NCI-H2081 treated with DMSO at 0.1 percent for 48 hours (cell line): ENCODE results near the gene ISLR2.

Source experiments
- DNase-seq: peaks from one replicate; lab custom pipeline; 2025; lab: John Stamatoyannopoulos, UW

The ISLR2 gene

GRCh38 chr15:74178326-74179100 lies 48.1 kb downstream of the ISLR2 start:
- no peak for DNase-seq

DNA sequence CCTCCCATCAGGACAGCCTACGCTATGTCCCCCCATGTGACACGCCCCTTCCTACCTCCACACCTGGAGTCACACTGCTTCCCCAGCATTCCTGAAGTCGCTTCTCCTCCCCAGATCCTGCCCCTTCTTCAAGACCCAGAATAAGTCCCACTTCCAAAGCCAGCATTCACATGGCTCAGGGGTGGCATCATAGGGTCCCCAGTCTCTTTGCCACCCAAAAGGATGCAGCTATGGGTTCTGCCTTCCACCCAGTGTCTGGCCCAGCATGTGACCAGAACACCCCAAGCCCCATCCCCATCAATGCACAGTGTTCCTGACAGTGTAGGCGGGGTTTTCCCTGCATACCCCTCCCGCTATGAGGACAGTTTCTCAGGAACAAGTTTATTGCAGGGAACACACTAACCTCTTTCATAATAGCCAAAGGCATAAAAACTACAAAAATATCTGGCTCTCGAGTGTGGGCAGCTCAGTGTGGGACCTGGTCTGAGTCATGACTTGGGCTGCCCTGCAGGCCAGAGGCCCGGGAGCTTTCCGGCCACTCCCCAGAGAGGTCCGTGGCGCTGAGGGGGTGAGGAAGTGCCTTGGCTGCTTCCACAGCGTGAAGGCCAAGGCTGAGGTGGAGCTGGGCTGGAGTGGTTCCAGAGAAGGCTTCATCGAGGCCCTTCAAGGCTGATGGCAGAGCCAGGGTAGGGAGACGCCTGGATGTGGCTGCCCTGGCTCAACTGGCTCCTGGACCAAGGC lies 48.9 kb downstream of the ISLR2 start:
- no peak for DNase-seq

GRCh38 chr15:74179983-74180880 lies 49.8 kb downstream of the ISLR2 start:
- DNase-seq, result no peak

- no peak for DNase-seq
Measured at GRCh38 chr15:74180881-74181602, 50.7 kb downstream of the ISLR2 start.

DNA sequence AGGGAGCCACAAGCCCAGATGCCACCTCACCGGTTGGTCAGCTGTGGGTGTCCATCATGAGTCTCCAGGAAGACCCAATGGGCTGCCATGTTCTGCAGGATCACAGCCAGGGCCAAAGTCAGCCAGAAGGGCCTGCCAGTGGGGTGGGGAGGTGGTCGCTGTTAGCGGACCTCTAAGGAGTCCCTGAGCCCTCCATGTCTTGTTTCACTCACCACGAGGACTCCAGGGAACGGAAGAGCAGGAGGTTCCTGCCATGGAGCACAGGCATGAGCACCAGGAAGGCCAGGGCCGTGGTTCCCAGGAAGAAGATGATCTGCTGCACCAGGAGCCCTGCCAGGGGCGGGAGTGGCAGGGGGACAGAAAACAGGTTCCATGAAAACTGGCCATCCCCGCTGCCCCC lies 51.7 kb downstream of the ISLR2 start:
- no peak for DNase-seq

DNA sequence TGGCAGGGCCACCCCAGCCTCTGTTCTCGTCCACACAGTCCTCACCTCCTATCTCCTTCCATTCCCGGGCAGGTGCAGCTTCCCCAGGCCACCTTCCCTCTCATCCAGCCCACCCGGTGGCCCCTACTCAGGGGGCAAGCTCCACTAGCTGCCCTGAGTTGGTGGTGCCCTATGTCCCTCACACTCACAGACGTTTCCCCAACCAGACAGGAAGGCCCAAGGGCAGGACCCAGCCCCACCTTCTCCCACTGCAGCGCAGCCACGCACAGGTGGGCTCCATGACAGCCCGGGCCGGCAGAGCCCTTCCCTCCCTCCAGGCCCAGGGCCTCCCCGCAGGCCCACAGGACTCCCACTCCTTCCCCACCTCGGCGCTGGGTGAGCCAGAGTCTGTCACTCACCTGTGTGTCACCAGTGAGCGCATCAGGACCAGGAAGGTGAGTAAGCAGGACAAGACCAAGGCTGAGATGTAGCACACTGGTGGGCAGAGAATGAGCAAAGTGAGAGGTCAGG lies 54.3 kb downstream of the ISLR2 start:
- no peak for DNase-seq

DNA sequence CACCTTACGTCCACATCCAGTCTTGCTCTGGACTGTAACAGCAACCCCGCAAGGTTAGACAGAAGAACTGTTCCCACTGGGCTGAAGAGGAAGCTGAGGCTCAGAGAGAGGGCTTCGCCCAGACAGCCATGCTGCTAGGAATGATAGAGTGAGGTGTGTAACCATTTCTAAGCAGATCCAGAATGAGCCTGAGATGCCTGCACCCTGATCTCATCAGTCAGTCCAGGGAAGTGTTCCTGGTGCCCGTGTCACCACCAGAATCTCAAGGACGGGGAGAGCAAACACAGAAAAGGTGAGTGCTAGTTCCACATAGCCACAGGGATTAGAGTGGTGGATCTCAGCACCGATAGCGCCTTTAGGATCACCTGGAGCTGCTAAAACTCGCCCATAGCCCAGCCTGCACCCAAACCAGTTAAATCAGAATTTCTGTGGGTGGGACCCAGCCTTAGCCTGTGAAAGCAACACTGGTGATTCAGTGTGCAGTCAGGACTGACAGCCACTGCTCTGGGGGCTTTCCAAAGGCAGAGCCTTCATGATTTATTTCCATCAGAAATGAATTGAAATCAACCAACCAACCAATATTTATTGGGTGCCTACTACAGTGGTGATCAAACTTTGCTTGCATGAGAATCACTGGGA lies 55.4 kb downstream of the ISLR2 start:
- no peak for DNase-seq
